Mesenchymal stem cell (in vitro differentiated cells and primary cell): ENCODE data around the gene RIOX2. TPM values are rescaled to one million over a fixed set of nuclear protein-coding genes. Genes with fewer than 3 reads are reported as not detected.
A peak's percentile ranks its signal among the peaks of the same experiment; 100 is the strongest.

ENCODE experiments used
- DNase-seq: peaks from one replicate; pipeline ENCODE4 v3.0.0-alpha.2; 2013
- H2AFZ ChIP-seq: one replicate; pipeline ENCODE4 v1.6.1; 2013; ENCODE audit warnings: low read depth, mild to moderate bottlenecking, control low read depth, inconsistent platforms, low read length, moderate library complexity
- H2AK5ac ChIP-seq: 2 replicates; pipeline ENCODE4 v1.6.1; 2013; ENCODE audit warnings: low read length, moderate library complexity, mild to moderate bottlenecking, inconsistent platforms; ENCODE audit not compliant: severe bottlenecking
- H2BK120ac ChIP-seq: one replicate; pipeline ENCODE4 v1.6.1; 2013; ENCODE audit warnings: low read depth, mild to moderate bottlenecking, inconsistent platforms, low read length, moderate library complexity
- H2BK12ac ChIP-seq, 2 experiments: one replicate each; pipeline ENCODE4 v1.6.1; 2013; ENCODE audit warnings: inconsistent platforms in 2 of 2, low read length in 2 of 2, mild to moderate bottlenecking in 2 of 2, moderate library complexity in 2 of 2, control low read depth in 1 of 2
- H2BK15ac ChIP-seq: one replicate; pipeline ENCODE4 v1.6.1; 2013; ENCODE audit warnings: mild to moderate bottlenecking, low read depth, inconsistent platforms; ENCODE audit not compliant: poor library complexity, severe bottlenecking
- H2BK5ac ChIP-seq: 2 replicates; pipeline ENCODE4 v1.6.1; 2013; ENCODE audit warnings: low read depth, mild to moderate bottlenecking, low read length, control low read depth, inconsistent platforms; ENCODE audit not compliant: poor library complexity, severe bottlenecking
- H3K14ac ChIP-seq, 2 experiments: one replicate each; pipeline ENCODE4 v1.6.1; 2013; ENCODE audit warnings: inconsistent platforms in 2 of 2, low read length in 2 of 2, control low read depth in 1 of 2, mild to moderate bottlenecking in 1 of 2, moderate library complexity in 1 of 2
- H3K18ac ChIP-seq, 2 experiments: one replicate each; pipeline ENCODE4 v1.6.1; 2013; ENCODE audit warnings: inconsistent platforms in 2 of 2, low read length in 2 of 2, control low read depth in 1 of 2, low read depth in 1 of 2, mild to moderate bottlenecking in 1 of 2
- H3K23ac ChIP-seq, 2 experiments: one replicate each; pipeline ENCODE4 v1.6.1; 2013; ENCODE audit warnings: inconsistent platforms in 2 of 2, low read length in 2 of 2, mild to moderate bottlenecking in 2 of 2, moderate library complexity in 2 of 2, control low read depth in 1 of 2
- H3K27ac ChIP-seq: 2 replicates; pipeline ENCODE4 v1.5.1; 2013; ENCODE audit warnings: mild to moderate bottlenecking, moderate library complexity, low read length, control low read depth, inconsistent platforms; ENCODE audit not compliant: poor library complexity, severe bottlenecking
- H3K27me3 ChIP-seq, 2 experiments: 2 replicates each; pipeline versions ENCODE4 v1.6.1 to v1.7.0; 2013; ENCODE audit warnings: low read length in 2 of 2, mild to moderate bottlenecking in 2 of 2, moderate library complexity in 2 of 2, control low read depth in 1 of 2, inconsistent platforms in 1 of 2; ENCODE audit not compliant: control insufficient read depth in 1 of 2, insufficient read depth in 1 of 2
- H3K36me3 ChIP-seq, 2 experiments: 2 replicates each; pipeline versions ENCODE4 v1.6.1 to v1.7.0; 2013; ENCODE audit warnings: low read length in 2 of 2, control low read depth in 1 of 2, inconsistent platforms in 1 of 2, low read depth in 1 of 2, mild to moderate bottlenecking in 1 of 2; ENCODE audit not compliant: insufficient read depth in 2 of 2, control insufficient read depth in 1 of 2
- H3K4ac ChIP-seq, 2 experiments: one replicate each; pipeline ENCODE4 v1.6.1; 2013; ENCODE audit warnings: inconsistent platforms in 2 of 2, low read length in 2 of 2, mild to moderate bottlenecking in 2 of 2, moderate library complexity in 2 of 2, control low read depth in 1 of 2, low read depth in 1 of 2
- H3K4me1 ChIP-seq: 2 replicates; pipeline ENCODE4 v1.6.1; 2013; ENCODE audit warnings: low read depth, low read length, control low read depth; ENCODE audit not compliant: control insufficient read depth, insufficient read depth
- H3K4me2 ChIP-seq: 2 replicates; pipeline ENCODE4 v1.6.1; 2013; ENCODE audit warnings: low read length, mild to moderate bottlenecking, inconsistent platforms; ENCODE audit not compliant: poor library complexity, severe bottlenecking
- H3K4me3 ChIP-seq, 2 experiments: 2 replicates each; pipeline versions ENCODE4 v1.5.1 to v1.7.0; 2013; ENCODE audit warnings: low read length in 2 of 2, mild to moderate bottlenecking in 2 of 2, control low read depth in 1 of 2, low read depth in 1 of 2; ENCODE audit not compliant: insufficient read depth in 1 of 2
- H3K79me1 ChIP-seq: replicated peaks from 2 replicates; pipeline ENCODE4 v1.6.1; 2013; ENCODE audit warnings: mild to moderate bottlenecking, control low read depth, low read length, inconsistent platforms; ENCODE audit not compliant: poor library complexity, severe bottlenecking
- H3K9ac ChIP-seq: 2 replicates; pipeline ENCODE4 v1.7.0; 2013; ENCODE audit warnings: mild to moderate bottlenecking, low read length, moderate library complexity
- H3K9me3 ChIP-seq: 2 replicates; pipeline ENCODE4 v1.7.0; 2013; ENCODE audit warnings: mild to moderate bottlenecking, low read length; ENCODE audit not compliant: control insufficient read depth
- H4K8ac ChIP-seq: one replicate; pipeline ENCODE4 v1.6.1; 2013; ENCODE audit warnings: inconsistent platforms, mild to moderate bottlenecking, low read length, moderate library complexity
- H4K91ac ChIP-seq: one replicate; pipeline ENCODE4 v1.6.1; 2013; ENCODE audit warnings: mild to moderate bottlenecking, low read length, inconsistent platforms
- WGBS: methylation state at CpG from one replicate; pipeline ENCODE4 v1.1.7; 2013; ENCODE audit warnings: mixed read lengths; 5-methylcytosine and 5-hydroxymethylcytosine counted together
- polyA plus RNA-seq, 2 experiments: library from polyadenylated mRNA; stranded (reverse); fragments of 200-250 nt; gene quantifications; one replicate each; pipeline ENCODE4 v1.2.3, GENCODE V29; 2013

RIOX2 gene
- 24.3 TPM for polyA plus RNA-seq (2013, experiment 1 of 2)
- 23.7 TPM for polyA plus RNA-seq (2013, experiment 2 of 2)

DNA sequence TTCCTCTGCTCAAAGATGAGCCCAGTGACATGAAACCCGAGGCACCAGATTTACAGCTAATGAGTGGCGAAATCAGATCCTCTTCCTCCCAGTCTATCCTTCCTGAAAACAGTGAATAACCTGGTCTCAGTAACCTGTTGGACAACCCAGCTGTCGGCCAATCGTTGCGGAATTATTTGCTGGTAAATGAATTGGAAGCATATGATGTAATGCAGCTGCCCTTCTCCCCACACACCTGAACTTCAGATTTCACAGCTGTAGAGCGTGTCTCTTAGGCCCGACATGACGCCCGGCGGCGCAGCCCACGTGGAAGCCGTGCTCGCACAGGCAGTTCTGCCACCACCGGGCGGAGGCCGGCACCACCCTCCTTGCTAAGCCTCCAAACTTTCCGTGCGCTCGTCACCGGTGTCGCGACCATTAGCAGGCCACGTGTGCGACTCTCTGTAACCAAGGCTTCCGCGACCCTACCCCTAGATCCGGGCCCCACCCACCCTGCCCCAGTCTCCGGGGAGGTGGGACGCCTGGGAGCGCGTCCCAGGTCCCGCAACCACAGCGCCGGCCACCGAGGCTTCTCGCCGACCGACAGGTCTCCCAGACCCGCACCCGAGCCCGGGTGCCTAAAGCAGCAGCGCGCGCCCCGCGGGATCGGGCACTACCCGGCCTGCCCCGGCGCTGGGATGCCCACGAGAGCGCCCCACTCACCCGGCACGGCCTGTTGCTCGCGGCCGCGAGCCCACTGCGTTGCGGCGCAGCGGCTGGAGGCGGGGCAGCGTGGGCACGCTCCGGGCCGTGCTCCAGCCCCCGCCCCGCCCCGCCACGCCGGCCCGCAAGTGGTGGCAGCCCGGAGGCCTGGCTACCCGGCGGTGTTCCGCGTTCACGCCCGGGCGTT, at the start of gene RIOX2:
Gene RIOX2, minus strand, starts transcription at position 753 of the 889 bp plus-strand sequence. CDS start 4,838 bp downstream, outside the sequence.
- no peak within 1 kb of the TSS for H2BK5ac ChIP-seq
- peak within 1 kb of the TSS; percentile 8 for H3K4me2 ChIP-seq
- H3K27ac ChIP-seq, result no peak within 1 kb of the TSS
- H2BK12ac ChIP-seq, result no peak within 1 kb of the TSS
- H3K27me3 ChIP-seq, result no peaks in the 10 kb centered on the region
- H3K18ac ChIP-seq, result peak within 1 kb of the TSS in 1 of 2 experiments; percentile 89
- H3K36me3 ChIP-seq, result peaks cover 0 to 8% of the 10 kb centered on the region in 2 experiments
- peak within 1 kb of the TSS; percentile 76 for H2AFZ ChIP-seq
- peak within 1 kb of the TSS in 1 of 2 experiments; percentile 59 for H3K4ac ChIP-seq
- H2BK120ac ChIP-seq, result peak within 1 kb of the TSS; percentile 52
- peak within 1 kb of the TSS; percentile 19 for H4K8ac ChIP-seq
- H3K4me1 ChIP-seq, result peaks cover 2% of the 10 kb centered on the region
- no peaks in the 10 kb centered on the region for H3K9me3 ChIP-seq
- no peaks in the 10 kb centered on the region for H3K79me1 ChIP-seq
- H4K91ac ChIP-seq, result peak within 1 kb of the TSS; percentile 53
- peak within 1 kb of the TSS in 1 of 2 experiments; percentile 92 for H3K23ac ChIP-seq
- peak within 1 kb of the TSS; percentile 86 for H3K9ac ChIP-seq
- no peak within 1 kb of the TSS for H2AK5ac ChIP-seq
- DNase-seq, result peak; percentile 71
- peak within 1 kb of the TSS; percentile 69 to 86 for H3K4me3 ChIP-seq
- 43% methylated on average over 59 of the region's 82 CpGs for WGBS
- H2BK15ac ChIP-seq, result no peak within 1 kb of the TSS
- peak within 1 kb of the TSS in 1 of 2 experiments; percentile 94 for H3K14ac ChIP-seq

DNA sequence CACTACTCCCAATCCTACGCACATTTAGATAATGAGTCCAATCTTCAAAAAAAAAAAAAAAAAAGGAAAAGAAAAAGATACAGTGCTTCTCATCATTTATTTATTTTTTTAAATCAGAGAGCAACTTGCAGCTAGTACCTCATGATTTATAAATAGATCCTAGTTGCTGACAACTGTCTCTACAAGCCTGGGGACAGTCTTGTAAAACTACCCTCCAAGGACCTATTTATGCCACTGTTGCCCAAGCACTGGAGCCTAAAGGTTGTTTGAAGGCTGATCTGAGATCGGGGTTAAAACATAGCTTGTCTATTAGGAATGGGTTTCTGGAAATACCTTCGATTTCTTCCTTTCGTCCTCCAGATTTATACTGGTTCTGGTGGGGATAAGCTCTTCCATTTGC, 48.2 kb upstream of the RIOX2 start:
- Histone ChIP-seq H3K9me3 (no peaks in the 10 kb centered on the region), H3K27ac (no peak overlapping the region), H3K79me1 (no peaks in the 10 kb centered on the region), H2AK5ac (no peak overlapping the region), H2BK5ac (no peak overlapping the region), H3K9ac (no peak overlapping the region), H3K4me2 (no peak overlapping the region), H2BK12ac (no peak overlapping the region), H3K4me1 (no peaks in the 10 kb centered on the region), H4K91ac (no peak overlapping the region), H2BK15ac (no peak overlapping the region), H2BK120ac (no peak overlapping the region), H3K4me3 (no peak overlapping the region), H4K8ac (no peak overlapping the region), H3K14ac (no peak overlapping the region), H3K18ac (no peak overlapping the region), H2AFZ (no peak overlapping the region), H3K23ac (no peak overlapping the region), H3K4ac (no peak overlapping the region), H3K27me3 (peaks cover 0 to 3% of the 10 kb centered on the region in 2 experiments), H3K36me3 (no peaks in the 10 kb centered on the region)
- DNase-seq, result no peak
- WGBS, result 92% methylated on average over 3 of the region's 4 CpGs

DNA sequence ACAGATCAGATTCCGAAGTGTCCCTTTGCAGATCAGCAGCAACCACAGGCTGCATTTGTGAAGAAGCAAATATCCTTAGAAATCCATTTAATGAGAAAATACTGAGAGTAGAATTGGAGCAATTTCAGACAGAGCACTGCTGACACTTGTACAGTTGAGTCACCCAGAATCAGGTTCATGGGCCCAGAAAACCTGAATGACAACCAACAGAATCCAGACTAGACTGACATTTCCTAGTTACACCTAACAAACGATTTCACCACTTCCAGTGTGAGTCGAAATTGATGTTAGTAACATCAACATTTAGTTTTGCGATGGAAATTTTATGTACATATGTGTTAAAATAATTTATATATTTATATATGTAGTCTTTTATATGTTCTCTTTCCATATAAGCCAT, 46.1 kb upstream of the RIOX2 start:
- WGBS, result 80% methylated on average over 1 of the region's 4 CpGs
- Histone ChIP-seq H3K14ac (no peak overlapping the region), H3K4ac (no peak overlapping the region), H4K8ac (no peak overlapping the region), H3K9ac (no peak overlapping the region), H3K4me3 (no peak overlapping the region), H3K79me1 (no peaks in the 10 kb centered on the region), H2AK5ac (no peak overlapping the region), H2BK5ac (no peak overlapping the region), H3K27ac (no peak overlapping the region), H3K23ac (no peak overlapping the region), H3K18ac (no peak overlapping the region), H3K4me1 (no peaks in the 10 kb centered on the region), H3K36me3 (no peaks in the 10 kb centered on the region), H3K27me3 (no peaks in the 10 kb centered on the region), H2AFZ (no peak overlapping the region), H3K4me2 (no peak overlapping the region), H2BK12ac (peak overlapping the region in 1 of 2 experiments; percentile 23), H3K9me3 (no peaks in the 10 kb centered on the region), H2BK120ac (no peak overlapping the region), H4K91ac (no peak overlapping the region), H2BK15ac (no peak overlapping the region)
- no peak for DNase-seq

DNA sequence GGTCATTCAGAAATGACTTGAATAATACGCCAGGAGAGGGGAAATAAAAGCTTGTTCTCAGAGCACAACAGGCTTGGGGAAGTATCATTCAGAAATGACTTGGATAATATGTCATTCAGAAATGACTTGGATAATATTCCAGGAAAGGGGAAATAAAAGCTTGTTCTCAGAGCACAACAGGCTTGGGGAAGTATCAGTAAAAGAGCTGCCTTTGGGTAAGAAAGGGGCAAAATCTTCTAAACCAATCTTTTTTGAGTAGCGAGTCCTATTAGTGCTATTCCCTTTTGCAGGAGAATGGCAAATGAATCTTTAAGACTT, 42.0 kb upstream of the RIOX2 start:
- H3K4me1 ChIP-seq, result no peaks in the 10 kb centered on the region
- no peak overlapping the region for H2AFZ ChIP-seq
- no peak overlapping the region for H2BK5ac ChIP-seq
- H2BK15ac ChIP-seq, result no peak overlapping the region
- no peaks in the 10 kb centered on the region for H3K9me3 ChIP-seq
- H3K4ac ChIP-seq, result no peak overlapping the region
- H3K4me2 ChIP-seq, result no peak overlapping the region
- no peak overlapping the region for H2AK5ac ChIP-seq
- H3K4me3 ChIP-seq, result no peak overlapping the region
- H2BK120ac ChIP-seq, result no peak overlapping the region
- DNase-seq, result no peak
- H3K36me3 ChIP-seq, result no peaks in the 10 kb centered on the region
- no peak overlapping the region for H3K23ac ChIP-seq
- H3K14ac ChIP-seq, result no peak overlapping the region
- 96% methylated on average over 2 of the region's 2 CpGs for WGBS
- H3K79me1 ChIP-seq, result no peaks in the 10 kb centered on the region
- no peak overlapping the region for H3K9ac ChIP-seq
- no peak overlapping the region for H3K27ac ChIP-seq
- no peaks in the 10 kb centered on the region for H3K27me3 ChIP-seq
- H2BK12ac ChIP-seq, result no peak overlapping the region
- H4K91ac ChIP-seq, result no peak overlapping the region
- H3K18ac ChIP-seq, result no peak overlapping the region
- H4K8ac ChIP-seq, result no peak overlapping the region
